HS-5 (cell line): ENCODE data around the gene SSU72.
"Not testable (repeated sequence)": the region's sequence is repeated elsewhere in the genome, so short reads cannot be mapped to it uniquely, and the experiment has no call there.

Source experiments
- DNase-seq: peaks from one replicate; pipeline ENCODE4 v3.0.0-alpha.2; 2012; ENCODE audit warnings: low read depth

Gene SSU72

DNA sequence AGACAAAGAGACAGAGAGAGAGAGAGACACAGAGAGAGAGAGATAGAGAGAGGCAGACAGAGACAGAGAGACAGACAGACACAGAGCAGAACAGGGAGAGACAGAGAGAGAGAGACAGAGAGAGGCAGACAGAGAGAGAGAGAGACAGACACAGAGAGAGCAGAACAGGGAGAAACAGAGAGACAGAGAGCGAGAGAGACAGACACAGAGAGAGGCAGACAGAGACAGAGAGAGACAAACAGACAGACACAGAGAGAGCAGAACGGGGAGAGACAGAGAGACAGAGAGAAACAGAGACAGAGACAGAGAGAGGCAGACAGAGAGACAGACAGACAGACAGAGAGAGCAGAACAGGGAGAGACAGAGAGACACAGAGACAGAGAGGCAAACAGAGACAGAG is 20.7 kb upstream of the SSU72 start:
- not testable (repeated sequence) for DNase-seq

DNA sequence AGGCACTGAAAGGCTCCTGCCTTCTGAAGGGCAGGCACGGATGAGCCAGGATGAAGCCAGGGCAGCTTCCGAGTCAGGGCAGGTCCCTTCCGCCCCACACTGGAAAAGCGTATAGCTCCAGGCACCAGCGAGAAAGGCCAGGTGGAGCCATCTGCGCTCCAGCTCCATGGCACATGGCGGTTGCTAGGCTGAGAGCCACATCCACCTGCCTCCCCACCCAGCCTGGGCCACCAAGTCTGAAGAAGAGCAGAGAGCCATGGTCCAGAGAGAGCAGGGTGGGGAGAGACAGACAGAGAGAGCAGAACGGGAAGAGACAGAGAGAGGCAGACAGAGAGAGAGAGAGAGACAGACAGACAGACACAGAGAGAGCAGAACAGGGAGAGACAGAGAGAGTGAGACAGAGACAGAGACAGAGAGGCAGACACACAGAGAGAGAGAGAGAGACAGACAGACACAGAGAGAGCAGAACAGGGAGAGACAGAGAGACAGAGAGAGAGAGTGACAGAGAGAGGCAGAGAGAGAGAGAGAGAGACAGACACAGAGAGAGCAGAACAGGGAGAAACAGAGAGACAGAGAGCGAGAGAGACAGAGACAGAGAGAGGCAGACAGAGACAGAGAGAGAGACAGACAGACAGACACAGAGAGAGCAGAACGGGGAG is 20.1 kb upstream of the SSU72 start:
- DNase-seq: no peak

DNA sequence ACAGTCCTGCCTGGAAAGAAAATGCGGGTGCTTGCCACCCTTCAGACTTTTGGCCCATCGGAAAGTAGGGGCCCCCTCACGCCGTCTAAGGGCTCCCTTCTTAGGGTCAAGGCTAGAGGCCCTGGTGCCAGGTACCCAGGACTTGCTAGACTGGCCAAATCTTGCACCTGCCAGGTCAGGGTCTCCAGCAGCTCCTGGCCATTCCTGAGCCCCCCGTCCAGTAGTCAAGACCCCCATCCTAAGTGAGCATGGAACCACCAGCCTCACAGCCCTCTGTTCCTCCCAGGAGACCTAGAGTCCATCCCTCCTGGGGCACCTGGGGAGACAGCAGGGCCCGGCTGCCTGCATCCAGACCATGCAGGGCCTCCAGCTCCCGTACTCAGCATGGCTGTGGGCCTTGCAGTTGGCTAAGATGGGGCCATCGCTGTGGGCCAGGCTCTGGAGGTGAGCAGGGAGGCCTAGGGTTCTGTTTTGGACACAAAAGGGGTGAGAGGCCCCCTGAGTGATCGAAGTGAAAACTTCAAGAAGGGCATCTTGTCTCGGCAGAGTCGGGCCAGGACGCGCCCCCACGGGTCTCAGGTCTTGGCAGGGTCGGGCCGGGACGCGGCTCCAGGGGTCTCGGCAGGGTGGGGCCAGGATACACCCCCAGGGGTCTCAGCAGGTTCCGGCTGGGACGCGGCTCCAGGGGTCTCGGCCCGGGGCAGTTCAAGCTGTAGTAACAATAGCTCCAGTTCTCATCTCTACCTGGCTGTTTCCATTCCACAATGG is 19.4 kb upstream of the SSU72 start:
- DNase-seq: no peak

DNA sequence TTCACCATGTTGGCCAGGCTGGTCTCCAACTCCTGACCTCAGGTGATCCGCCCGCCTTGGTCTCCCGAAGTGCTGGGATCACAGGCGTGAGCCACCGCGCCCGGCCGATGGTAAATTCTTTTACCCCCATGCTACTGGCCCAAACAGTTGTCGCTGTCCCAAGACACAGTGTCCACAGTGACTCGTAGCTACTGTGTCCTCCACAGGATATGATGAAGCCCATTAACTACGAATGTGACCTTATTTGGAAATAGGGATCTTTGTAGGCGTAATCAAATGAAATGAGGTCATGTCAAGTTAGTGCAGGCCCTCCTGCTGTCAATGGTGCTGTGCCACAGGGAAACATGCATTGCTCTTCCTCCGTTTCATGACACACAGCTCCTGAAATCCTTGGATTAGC is 16.8 kb upstream of the SSU72 start:
- DNase-seq: no peak

DNA sequence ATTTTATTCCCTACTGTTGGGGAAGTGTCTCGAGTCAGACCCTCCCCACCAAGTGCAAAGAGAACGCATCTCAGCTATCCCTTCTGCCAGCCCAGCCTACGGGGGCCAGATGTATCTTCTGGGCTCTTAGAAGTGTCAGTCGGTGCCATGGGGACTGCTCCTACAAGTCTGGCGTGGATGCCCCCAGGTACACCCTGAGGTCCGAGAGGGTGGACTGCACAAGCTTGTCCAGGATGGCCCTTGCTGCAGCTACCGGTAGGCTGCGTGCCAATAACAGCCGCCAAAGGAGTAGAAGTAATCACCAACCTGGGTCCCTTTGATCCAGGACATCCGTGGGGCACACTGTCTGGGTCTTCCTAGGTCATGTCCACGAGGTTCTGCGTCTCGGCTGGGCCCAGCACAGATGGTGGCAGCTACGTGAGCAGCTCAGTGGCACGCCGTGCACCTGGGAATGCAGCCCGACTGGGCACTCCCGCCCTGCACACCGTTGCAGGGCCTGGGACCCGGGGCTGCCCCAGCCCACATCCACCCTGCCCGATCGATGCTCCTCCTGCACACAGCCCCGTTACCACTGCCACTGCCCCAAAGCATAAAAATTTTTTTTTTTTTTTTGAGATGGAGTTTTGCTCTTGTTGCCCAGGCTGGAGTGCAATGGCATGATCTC is 8.8 kb upstream of the SSU72 start:
- no peak for DNase-seq

DNA sequence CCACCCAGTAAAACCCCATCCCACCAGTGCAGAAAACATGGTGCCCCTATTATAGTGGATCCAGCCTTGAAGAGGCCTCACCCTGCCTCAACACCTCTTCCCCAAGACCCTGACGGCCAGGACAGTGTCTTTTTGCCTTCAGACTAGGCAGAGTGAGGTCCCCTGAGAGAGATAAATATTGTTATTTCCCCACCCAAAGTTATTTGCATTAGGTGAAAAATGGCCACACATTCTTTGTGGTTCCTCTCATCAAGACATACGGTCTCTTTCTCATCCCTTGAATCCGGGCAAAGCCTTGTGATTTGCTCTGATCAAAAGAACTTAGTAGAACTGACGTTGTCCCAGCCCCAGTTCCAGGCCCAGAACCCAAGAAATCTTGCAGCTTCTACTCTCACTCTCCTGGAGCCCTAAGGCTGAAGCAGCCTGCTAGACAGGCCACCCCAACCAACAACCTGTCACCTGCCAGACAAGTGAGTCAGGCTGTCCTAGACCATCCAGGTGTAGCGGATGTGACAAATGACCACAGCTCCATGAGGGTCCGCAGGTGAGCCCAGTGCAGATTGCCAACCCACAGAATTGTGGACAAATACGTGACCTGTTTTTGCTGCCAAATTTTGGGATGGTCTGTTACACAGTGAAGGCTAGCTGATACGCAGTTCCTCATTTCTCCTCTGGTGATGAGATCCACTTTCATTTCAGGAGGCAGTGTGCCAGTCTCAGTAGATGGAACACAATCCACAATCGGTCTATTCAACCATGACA is 8.1 kb upstream of the SSU72 start:
- DNase-seq: no peak

DNA sequence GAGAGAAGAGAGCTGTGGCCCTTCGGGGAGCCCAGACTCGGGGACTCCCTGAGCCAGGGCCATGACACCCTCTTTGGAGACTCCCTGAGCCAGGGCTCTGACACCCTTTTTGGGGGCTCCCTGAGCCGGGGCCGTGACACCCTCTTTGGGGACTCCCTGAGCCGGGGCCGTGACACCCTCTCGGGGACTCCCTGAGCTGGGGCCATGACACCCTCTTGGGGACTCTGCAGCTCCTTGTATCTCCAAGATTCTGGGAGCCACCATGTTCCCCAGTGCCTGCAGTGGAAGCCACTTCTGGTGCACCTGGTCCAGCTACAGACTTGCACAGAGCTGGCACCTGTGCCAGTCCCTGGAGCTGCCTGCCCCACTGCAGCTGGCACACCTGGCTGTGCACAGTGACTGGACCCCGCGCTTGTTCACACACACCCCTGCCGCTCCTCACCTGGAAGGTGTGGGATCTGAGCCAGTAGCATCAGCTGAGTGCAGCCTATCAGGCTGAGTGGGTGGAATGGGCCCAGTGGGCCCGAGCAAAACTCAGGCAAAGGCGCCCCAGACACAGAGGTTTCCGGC is 3.8 kb upstream of the SSU72 start:
- DNase-seq: no peak

DNA sequence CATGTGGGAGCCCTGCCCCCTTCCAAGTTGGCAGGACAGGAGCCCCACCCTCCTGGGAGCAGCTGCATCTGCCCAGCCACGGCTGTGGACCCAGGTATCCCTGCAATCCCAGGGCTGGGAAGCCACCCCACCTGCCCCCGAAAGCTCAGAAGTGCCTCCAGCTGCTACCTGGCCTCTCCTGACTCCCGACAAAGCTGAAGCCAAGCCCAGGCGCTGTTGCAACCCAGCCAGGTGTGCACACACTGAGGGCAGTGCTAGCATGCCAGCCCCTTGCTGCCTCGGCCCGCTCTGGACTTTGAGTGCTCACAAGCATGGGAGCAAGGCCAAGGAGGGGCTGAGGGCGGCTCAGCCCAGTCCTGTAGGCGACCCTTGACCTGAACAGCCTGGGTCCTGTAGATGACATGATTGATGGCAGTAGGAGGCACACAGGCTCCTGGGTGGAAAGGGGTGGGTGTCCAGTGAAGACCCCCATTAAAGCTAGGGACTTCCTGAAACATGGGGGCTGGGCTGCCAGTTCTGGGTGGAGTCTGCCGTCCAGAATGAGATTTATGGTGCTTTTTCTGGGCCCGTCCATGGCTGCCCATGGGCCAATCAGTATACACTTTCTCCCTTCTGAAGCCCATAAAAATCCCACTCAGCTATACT is 2.8 kb upstream of the SSU72 start:
- no peak for DNase-seq

DNA sequence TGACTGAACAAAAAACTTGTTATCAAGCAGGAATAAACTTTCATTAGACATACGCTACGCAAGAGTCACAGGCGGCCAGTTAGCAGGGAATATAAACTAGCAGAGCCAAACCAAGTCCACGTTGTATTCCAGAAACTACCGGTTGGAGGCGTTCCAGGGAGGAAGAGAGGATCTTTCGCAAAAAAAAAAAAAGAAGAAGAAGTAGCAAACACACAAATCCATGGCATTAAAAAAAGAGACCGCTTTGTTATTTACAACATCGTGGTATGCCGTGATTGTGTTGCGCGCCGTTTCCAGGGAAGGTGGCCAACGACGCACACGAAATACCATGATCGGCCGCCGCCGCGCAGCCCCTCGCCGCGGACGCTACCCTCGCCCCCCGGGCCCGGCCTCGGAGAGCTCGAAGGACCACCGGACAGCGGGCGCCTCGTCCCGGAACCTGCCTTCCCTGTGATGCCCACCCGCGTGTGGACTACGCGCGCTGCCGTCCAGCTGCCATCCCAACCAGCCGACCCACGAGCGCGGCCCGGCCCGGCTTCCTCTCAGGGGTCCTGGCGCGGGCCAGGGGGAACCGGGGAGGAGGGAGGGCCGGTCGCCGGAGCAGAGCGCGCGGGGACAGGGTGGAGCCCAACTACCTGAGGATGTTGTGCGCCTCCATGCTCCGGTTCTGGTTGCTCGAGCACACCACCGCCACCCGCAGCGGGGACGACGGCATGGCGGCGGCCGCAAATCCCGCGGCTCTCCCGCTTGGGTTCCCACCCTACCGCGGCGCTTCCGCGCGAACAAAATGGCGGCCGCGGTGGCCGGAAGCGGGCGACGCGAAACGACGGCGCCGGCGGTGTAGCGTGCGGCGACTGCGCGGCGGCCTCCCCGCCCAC is 581 bp downstream of the SSU72 start:
- DNase-seq: no peak

DNA sequence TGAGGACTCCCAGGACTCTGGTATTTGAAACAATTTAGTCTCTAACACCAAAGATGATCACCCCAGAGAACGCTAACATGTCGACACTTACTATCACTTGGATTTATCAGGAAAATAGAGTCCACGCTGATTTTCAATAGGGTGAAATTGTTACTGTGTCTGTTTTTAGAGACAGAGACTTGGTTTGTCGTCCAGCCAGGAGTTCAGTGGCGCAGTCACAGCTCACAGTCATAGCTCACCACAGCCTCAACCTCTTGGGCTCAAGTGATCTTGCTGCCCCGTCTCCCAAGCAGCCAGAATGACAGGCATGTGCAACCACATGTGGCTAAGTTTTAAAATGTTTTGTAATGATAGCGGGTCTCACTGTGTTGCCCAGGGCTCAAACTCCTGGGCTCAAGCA is 5.3 kb downstream of the SSU72 start:
- no peak for DNase-seq

DNA sequence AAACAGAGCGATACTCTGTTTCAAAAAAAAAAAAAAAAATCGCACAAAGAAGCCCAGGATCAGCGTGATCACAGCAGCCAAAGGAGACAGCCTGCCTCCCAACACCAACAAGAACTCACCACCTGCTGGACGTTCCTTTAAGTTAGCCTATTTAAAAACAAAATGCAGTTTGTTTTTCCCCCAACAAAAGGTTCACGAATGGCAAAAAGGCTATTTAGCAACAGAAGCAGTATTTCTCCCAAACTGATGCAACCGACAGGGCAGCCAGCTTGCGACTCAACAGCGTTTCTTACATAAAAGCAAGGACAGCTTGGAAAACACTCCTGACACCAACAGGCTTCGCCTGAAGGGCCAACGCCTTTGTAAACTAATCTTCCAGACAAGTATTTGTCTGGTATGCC is 6.8 kb downstream of the SSU72 start:
- no peak for DNase-seq

DNA sequence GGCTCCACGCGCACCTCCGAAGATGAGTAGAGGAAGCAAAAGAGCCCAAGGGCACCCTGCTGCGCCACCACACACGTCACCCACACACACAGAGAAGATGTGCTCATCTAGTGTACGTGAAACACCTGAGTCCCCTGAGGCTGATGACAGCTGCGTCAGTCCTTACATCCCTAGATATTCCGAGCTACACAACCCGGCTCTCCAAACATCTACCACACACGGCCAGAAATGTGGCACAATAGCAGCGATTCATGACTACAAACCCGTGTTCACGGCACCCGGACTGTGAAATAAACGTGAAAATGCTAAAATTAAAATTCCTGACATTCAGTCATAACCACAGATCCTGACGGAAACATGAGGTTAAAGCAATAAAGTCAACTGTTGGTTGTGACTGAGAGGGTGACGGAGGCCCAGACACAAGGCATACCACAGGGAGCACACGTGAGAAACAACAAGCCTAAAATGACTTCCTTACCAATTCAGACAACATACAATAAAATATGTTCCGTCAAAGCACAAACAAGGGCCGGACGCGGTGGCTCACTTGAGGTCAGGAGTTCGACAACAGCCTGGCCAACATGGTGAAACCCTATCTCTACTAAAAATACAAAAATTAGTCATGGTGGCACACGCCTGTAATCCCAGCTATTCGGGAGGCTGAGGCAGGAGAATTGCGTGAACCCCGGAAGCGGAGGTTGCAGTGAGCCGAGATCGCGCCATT is 7.3 kb downstream of the SSU72 start:
- DNase-seq: no peak

DNA sequence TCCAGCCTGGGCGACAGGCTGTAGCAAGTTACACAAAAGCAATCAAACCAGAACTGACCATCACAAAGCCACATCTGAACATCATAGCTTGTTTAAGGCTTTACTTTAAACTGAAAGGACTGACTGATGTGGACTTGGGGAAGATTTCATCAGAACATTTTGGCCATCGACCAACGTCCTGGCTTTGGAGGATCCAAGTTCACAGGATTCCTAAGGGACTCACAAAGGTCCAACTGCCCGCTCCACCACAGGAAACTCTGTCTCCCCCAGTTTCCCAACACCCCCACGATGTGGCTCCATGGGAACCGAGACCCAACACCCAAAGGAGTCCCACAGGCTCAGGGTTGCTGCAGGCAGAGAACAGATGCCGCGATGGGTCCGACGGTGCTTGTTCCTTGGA is 9.3 kb downstream of the SSU72 start:
- DNase-seq: no peak

DNA sequence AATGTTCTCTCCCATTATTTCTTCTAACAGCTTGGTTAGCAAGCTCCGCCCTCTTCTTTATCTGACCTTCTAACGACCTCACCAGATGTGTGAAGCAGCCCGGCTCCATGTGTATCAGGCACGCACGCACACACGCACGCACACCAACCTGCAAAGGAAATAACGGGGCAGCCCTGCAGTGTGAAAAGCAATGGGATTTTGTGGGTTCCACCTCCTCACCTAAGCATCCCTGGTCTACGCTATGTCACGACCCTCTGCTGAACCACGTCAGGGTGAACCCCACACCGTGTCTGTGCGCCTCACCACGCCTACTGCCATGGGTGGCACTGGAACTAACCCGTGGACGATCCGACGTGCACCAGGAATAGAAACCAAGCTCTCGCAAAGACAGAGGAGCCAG is 10.4 kb downstream of the SSU72 start:
- DNase-seq: no peak

DNA sequence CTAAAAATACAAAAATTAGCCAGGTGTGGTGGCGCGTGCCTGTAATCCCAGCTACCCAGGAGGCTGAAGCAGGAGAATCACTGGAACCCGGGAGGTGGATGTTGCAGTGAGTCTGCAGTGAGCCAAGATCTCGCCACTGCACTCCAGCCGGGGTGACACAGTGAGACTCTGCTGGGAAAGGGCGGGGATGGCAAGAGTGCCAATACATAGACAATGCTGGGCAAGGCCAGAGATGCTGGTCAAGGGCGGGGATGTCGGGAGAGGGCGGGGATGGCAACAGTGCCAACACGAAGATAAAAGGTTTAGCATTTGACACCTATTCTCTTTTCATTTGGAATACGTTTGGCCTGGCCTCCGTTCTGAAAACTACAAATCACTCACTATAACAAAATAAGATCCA is 11.0 kb downstream of the SSU72 start:
- no peak for DNase-seq

DNA sequence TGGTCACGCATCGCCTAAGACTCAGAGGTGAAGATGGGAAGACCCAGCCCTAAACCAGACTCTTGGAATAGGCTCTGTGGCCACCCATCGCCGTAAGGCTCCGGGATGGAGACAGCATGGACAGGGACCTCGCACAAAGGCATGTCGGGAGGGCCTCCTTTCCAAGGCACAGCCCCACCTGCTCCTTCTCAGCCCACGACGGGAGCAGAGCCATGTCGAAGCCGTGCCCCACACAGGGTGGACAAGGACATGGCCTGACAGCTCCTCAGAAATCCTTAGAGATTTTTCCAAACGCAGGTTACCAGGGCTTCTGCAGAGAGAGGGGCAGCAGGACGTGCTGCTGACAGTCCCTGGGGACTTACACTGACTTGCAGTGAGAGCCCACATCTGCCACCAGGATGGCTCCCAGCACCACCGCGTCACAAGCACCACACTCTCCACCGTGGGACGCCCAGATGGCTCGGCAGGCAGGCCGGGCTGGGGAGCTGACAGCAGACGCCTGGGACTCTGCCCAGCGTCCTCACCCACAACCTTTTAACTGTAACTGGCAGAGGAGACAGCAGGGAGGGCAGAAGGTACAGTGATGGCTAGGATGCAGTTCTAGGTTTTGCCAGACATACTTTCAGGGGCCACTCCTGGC is 12.0 kb downstream of the SSU72 start:
- DNase-seq: no peak

DNA sequence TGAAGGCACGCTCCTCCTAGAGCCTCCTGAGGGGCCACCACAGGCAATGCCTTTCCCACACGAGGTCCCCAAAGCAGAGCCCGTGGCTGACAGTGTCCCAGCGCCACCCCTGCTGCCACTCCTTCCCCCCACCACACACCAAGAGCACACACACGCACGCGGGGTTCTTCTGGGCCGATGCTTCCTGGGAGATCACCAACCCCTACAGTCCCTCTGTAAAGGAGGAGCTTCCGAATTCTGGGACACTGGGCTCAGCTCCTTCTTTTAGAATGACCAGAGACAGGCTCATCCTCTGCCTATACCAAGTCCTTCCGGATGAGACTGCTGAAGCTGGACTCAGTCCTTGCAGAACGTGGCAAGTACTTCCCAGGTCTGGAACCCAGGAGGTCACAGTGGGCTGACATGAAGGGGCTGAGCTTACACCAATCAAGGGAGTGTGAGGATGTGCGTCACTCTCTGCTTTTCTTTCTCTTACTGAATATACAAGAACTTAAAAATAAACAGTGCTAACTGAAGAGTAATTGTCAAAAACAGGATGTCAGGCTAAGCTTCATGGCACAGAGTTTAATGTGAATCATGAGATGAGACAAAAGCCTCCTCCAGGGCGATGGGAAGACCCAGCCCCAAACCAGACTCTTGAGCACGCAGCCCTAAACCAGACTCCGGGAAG is 12.7 kb downstream of the SSU72 start:
- DNase-seq: no peak

DNA sequence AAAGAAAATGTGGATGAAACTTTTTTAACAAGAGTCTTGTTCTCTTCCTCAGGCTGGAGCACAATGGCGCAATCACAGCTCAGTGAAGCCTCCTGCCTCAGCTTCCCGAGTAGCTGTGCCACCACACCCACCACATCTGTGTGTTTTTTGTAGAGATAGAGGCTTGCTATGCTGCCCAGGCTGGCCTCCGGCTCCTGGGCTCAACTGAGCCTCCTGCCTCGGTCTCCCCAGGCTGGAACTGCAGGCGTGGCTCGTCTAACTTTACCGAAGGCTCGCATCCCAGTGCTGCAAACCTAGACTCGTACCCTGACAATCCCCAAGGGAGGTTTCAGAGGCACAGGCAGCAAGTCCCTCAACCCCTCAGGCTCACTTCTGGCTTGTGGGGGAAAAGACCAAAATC is 14.5 kb downstream of the SSU72 start:
- no peak for DNase-seq

DNA sequence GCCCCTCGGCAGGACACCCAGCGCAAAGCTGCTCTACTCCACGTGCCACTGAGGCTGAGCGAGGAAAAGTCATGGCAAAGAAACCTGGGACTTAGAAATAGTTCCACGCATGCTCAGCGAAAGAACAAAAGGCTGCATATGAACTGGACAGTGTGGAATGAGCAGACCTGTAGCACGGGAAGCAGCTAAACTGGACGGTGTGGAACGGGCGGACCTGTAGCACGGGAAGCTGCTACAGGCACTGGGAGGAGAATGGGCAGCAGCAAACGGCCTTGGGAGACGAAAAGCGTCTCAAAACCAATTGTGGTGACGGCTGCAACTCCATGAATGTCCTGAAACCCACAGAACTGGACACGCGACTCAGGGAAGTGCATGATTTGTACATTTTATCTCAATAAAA is 15.6 kb downstream of the SSU72 start:
- no peak for DNase-seq
